HG03139 (cell line): ENCODE measurements around the gene TGIF2.
"Not testable (repeated sequence)": the region's sequence is repeated elsewhere in the genome, so short reads cannot be mapped to it uniquely, and the experiment has no call there.

Experiments
- ATAC-seq: cut with Tn5 transposase; IDR thresholded peaks from one replicate; pipeline ENCODE4 v1.9.1; 2021; ENCODE audit not compliant: unreplicated experiment

Gene TGIF2

GRCh38 chr20:36576081-36576445 is 2.7 kb downstream of the TGIF2 start:
- no peak for ATAC-seq

GRCh38 chr20:36578356-36579041 is 5.1 kb downstream of the TGIF2 start:
- ATAC-seq = no peak

- no peak for ATAC-seq
These were observed 6.7 kb downstream of the TGIF2 start for GRCh38 chr20:36579996-36580545.

GRCh38 chr20:36582322-36582721 is 8.9 kb downstream of the TGIF2 start:
- ATAC-seq = no peak

- no peak for ATAC-seq
These were observed 9.4 kb downstream of the TGIF2 start for GRCh38 chr20:36582821-36583220.

GRCh38 chr20:36584018-36584481 is 10.7 kb downstream of the TGIF2 start:
- ATAC-seq = no peak

- ATAC-seq = no peak
These were observed 12.2 kb downstream of the TGIF2 start for GRCh38 chr20:36585410-36586125.

GRCh38 chr20:36587388-36588070 is 14.1 kb downstream of the TGIF2 start:
- no peak for ATAC-seq

GRCh38 chr20:36591281-36591680 is 17.9 kb downstream of the TGIF2 start:
- ATAC-seq = no peak

GRCh38 chr20:36591854-36592641 is 18.7 kb downstream of the TGIF2 start:
- no peak for ATAC-seq

- no peak for ATAC-seq
These were observed 20.0 kb downstream of the TGIF2 start for GRCh38 chr20:36593347-36593929.

GRCh38 chr20:36599912-36600345 is 26.5 kb downstream of the TGIF2 start:
- ATAC-seq = no peak

GRCh38 chr20:36601540-36601939 is 28.1 kb downstream of the TGIF2 start:
- ATAC-seq = no peak

GRCh38 chr20:36604952-36605398 is 31.6 kb downstream of the TGIF2 start:
- ATAC-seq = peak; percentile 26

GRCh38 chr20:36605399-36606157 is 32.2 kb downstream of the TGIF2 start, which contains the start of gene RAB5IF:
Gene RAB5IF (plus strand): TSS chr20:36605779. CDS start chr20:36605952, 173 bp downstream.
- ATAC-seq = peak; percentile 76

GRCh38 chr20:36606158-36607066 is 33.0 kb downstream of the TGIF2 start:
- ATAC-seq = no peak

GRCh38 chr20:36607586-36608387 is 34.4 kb downstream of the TGIF2 start:
- ATAC-seq = no peak

GRCh38 chr20:36608388-36608728 is 35.0 kb downstream of the TGIF2 start:
- not testable (repeated sequence) for ATAC-seq
